Testis (tissue), 3 donors: Measurements from ENCODE around the gene LSMEM2. TPM values are rescaled to one million over a fixed set of nuclear protein-coding genes. Genes with fewer than 3 reads are reported as not detected.

Experiments used
- DNase-seq: peaks from one replicate; pipeline ENCODE4 v3.0.0-alpha.2; 2019
- H3K27ac ChIP-seq, 2 donors: fragments of 200-600 bp; sonication (generic); one replicate each; pipeline ENCODE4 v1.5.1; 2019
- H3K27me3 ChIP-seq: fragments of 200-600 bp; sonication (generic); one replicate; pipeline ENCODE4 v1.5.1; 2019
- H3K36me3 ChIP-seq: fragments of 200-600 bp; sonication (generic); one replicate; pipeline ENCODE4 v1.5.1; 2017; ENCODE audit warnings: low read depth; ENCODE audit errors: missing control alignments
- H3K4me1 ChIP-seq: fragments of 200-600 bp; sonication (generic); one replicate; pipeline ENCODE4 v1.5.1; 2019
- H3K4me3 ChIP-seq, 2 donors: fragments of 200-600 bp; sonication (generic); one replicate each; pipeline ENCODE4 v1.5.1; 2017 to 2019
- H3K9me3 ChIP-seq: fragments of 200-600 bp; sonication (generic); one replicate; pipeline ENCODE4 v1.5.1; 2017
- POLR2A ChIP-seq: fragments of 450-650 bp; IDR thresholded peaks from one replicate; pipeline ENCODE4 v1.6.1; 2017; ENCODE audit warnings: antibody characterized with exemption, mild to moderate bottlenecking, moderate library complexity
- WGBS, 2 donors: methylation state at CpG; one replicate each; pipeline ENCODE4 v1.1.5; 2018; 5-methylcytosine and 5-hydroxymethylcytosine counted together
- intact Hi-C: fragments of 100-400 bp; cut with DNase I; formaldehyde crosslinking; loops from one replicate; pipeline ENCODE4 v1.15.1; 2023; ENCODE audit warnings: low total_unique reads
- polyA plus RNA-seq: library from polyadenylated mRNA; stranded (reverse); fragments of 350-450 nt; fragmentation: Illumina TruSeq; extraction: RNeasy Lipid Tissue Mini Kit (QIAGEN cat#74804); gene quantifications from one replicate; pipeline ENCODE4 v1.2.3, GENCODE V29; 2014; ENCODE audit warnings: low read depth, low replicate concordance; ENCODE audit not compliant: insufficient read depth
- total RNA-seq, 2 donors: library from RNA; depleted of rRNA; stranded (reverse); fragments of >200 nt; gene quantifications; one replicate each; pipeline ENCODE4 v1.2.3, GENCODE V29; 2016
- TF ChIP-seq, protein P1 (sequence below), 3 experiments: fragments of 450-650 bp in 2 of 3; fragments of 200-600 bp in 1 of 3; sonication (generic) in 1 of 3; IDR thresholded peaks; one replicate each; pipeline ENCODE4 v1.5.1; 2016 to 2019; ENCODE audit warnings: antibody characterized with exemption in 3 of 3, mild to moderate bottlenecking in 2 of 3, moderate library complexity in 1 of 3

Gene LSMEM2
- total and polyA plus RNA-seq, 3 donors from 2014 or later = 1.5 to 3.2 (median 2.6) TPM

DNA sequence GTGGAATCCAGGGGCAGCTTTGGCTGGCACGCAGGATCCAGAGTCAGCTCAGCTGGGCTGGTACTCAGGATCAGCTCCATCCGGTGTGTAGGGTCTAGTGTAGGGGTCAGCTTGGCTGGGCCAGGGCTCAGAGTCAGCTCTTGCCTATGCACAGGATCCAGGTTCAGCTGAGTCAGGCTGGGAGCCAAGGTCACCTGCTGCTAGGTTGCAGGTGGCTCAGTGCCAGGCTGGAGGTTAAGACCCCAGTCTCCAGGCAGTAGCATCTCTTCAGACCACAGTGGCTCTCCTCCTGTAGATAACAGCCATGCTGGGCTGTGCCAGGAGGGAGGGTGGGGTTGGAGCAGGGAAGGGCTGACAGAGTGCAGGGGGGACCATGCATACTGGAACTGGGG, 18.5 kb downstream of the LSMEM2 start:
- TF ChIP-seq POLR2A = no peak
- TF ChIP-seq, protein P1, sequence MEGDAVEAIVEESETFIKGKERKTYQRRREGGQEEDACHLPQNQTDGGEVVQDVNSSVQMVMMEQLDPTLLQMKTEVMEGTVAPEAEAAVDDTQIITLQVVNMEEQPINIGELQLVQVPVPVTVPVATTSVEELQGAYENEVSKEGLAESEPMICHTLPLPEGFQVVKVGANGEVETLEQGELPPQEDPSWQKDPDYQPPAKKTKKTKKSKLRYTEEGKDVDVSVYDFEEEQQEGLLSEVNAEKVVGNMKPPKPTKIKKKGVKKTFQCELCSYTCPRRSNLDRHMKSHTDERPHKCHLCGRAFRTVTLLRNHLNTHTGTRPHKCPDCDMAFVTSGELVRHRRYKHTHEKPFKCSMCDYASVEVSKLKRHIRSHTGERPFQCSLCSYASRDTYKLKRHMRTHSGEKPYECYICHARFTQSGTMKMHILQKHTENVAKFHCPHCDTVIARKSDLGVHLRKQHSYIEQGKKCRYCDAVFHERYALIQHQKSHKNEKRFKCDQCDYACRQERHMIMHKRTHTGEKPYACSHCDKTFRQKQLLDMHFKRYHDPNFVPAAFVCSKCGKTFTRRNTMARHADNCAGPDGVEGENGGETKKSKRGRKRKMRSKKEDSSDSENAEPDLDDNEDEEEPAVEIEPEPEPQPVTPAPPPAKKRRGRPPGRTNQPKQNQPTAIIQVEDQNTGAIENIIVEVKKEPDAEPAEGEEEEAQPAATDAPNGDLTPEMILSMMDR (IDR thresholded peaks at IDR 0.05) = no peak
- Histone ChIP-seq H3K27me3 (no peaks in the 10 kb centered on the region), H3K36me3 (no peaks in the 10 kb centered on the region), H3K4me3 (no peak overlapping the region), H3K9me3 (no peaks in the 10 kb centered on the region), H3K27ac (no peak overlapping the region), H3K4me1 (peaks cover 21% of the 10 kb centered on the region)
- no peak for DNase-seq
- WGBS, 2 donors = 75 to 93% methylated on average over 2 of the region's 2 CpGs
- intact Hi-C loops = no loop called here

DNA sequence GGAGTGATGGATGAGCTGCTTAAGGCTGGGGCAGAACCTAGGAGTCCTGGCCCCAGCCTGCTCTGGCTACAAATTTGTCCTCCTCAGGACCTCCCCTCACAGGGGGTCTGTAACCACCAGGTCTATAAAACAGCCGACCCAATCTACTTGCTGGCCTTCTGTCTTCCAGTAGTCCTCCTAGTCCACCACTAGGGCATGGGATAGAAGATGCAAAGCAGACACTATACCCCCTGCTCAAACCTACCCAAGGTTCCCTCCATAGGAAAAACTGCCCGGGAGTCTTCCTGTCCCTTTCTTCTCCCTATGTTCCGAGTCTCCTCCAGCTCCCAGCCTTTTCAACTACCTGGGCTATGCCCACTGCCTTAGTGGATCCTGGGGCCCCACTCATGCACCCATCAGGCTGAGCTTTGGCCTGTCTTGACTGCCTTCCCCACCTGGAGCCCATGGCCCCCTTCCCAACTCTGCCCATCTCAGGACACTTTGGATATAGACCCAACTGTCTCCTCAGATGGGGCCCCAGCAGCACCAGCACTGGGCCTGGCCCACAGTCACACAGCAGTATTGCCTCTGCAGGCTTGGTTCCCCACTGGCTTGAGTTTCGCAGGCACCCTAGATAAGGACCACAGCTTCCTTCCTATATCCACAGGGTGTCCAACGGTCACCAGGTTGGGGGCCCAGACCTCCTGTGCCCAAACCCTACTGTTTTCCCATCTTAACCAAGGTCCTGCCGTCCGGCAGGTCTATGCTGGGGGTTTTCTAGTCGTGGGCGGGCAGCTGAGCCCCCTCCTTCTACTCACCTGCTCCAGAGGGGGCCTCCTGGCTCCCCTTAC, 19.2 kb downstream of the LSMEM2 start:
- Histone ChIP-seq H3K4me3 (peak overlapping the region in 1 of 2 donors; percentile 81), H3K27ac (peak overlapping the region; percentile 78 to 87), H3K27me3 (no peaks in the 10 kb centered on the region), H3K9me3 (no peaks in the 10 kb centered on the region), H3K4me1 (peaks cover 20% of the 10 kb centered on the region), H3K36me3 (no peaks in the 10 kb centered on the region)
- TF ChIP-seq, protein P1 (IDR thresholded peaks at IDR 0.05) = peak in 2 of 3 experiments; percentile 12 to 20
- no peak for TF ChIP-seq POLR2A
- DNase-seq = no peak
- intact Hi-C loops = no loop called here
- WGBS, 2 donors = 33 to 51% methylated on average over 9 of the region's 9 CpGs

DNA sequence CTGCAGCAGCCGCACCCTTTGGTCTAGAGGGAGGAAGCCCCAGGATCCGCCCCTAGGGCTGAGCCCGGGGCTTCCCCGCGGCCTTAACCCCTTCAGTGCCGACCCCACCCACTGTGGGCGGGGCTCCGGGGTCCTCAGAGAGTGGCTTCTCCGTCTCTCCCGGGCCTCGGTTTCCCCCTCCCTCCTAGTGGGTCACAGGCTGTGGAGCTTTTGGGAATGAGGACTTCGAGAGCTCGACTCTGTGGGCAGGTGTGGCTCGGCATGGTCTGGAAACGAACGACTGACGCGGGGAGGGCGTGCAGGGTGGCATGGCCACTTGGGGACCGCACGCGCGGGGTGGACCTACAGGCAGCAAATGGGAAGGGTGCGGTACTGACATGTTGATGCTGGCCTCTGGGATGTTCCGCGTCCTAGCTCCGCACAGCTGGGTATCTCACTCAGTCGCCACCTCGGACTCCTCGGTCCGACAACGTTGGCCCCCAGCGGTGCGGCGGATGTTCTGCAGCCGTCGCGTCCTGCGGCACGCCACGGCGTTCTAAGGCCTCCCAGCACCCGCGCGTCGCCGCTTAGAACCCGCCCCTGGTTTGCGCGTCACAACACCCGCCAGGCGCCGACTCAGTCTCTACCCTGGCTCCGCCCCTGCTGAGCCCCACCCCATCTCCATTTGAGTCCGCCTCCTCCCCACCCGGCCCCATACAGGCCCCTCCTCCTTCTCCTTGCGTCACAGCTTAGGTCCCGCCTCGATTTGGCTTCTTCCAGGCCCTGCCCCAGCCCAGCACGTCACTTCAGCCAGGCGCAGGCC, 20.1 kb downstream of the LSMEM2 start, which contains the start of the genes HYAL3 and NAA80:
HYAL3 (minus strand) TSS at position 570 of the 802 bp plus-strand sequence. CDS start 3,803 bp downstream, outside the sequence.
NAA80 (minus strand) TSS at position 570 of the 802 bp plus-strand sequence. CDS start 1,942 bp downstream, outside the sequence.
- 0% methylated on average over 32 to 56 of the region's 61 CpGs for WGBS, 2 donors

DNA sequence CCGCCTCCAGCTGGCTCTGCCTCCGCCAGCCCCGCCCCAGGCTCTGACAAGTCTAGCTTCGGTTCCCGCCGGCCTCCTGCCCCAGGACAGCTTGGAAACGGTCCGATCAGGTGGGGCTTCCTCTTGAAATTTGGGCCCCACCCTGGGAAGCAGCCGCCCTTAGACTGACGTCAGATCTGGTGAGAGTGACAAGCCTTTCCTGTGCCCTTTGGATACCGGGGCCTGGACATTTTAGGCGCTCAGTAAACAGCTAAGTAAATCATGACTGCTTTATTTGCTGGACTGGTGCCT, 20.7 kb downstream of the LSMEM2 start:
- WGBS, 2 donors = 0 to 2% methylated on average over 10 to 12 of the region's 12 CpGs
- Histone ChIP-seq H3K27ac (peak overlapping the region; percentile 12 to 85), H3K4me1 (peaks cover 25% of the 10 kb centered on the region), H3K27me3 (no peaks in the 10 kb centered on the region), H3K36me3 (no peaks in the 10 kb centered on the region), H3K9me3 (no peaks in the 10 kb centered on the region), H3K4me3 (peak overlapping the region; percentile 63 to 81)
- no peak for TF ChIP-seq POLR2A
- TF ChIP-seq, protein P1 (IDR thresholded peaks at IDR 0.05) = no peak
- no peak for DNase-seq
- intact Hi-C loops = no loop called here

More for the DNA sequence above, 20.1 kb downstream of the LSMEM2 start, which contains the start of the genes HYAL3 and NAA80:
- H3K4me1 ChIP-seq = peaks cover 25% of the 10 kb centered on the region
- intact Hi-C loops = no loop called here
- H3K4me3 ChIP-seq = peak within 1 kb of the TSS; percentile 63 to 81
- TF ChIP-seq, protein P1 (IDR thresholded peaks at IDR 0.05) = peak in 2 of 3 experiments; percentile 42 to 64
- TF ChIP-seq POLR2A = peak; percentile 65
- H3K27me3 ChIP-seq = no peaks in the 10 kb centered on the region
- peak; percentile 100 for DNase-seq
- H3K36me3 ChIP-seq = no peaks in the 10 kb centered on the region
- peak within 1 kb of the TSS; percentile 78 to 87 for H3K27ac ChIP-seq
- no peaks in the 10 kb centered on the region for H3K9me3 ChIP-seq
